Measurements from ENCODE around the gene TP63.

TP63 gene

DNA sequence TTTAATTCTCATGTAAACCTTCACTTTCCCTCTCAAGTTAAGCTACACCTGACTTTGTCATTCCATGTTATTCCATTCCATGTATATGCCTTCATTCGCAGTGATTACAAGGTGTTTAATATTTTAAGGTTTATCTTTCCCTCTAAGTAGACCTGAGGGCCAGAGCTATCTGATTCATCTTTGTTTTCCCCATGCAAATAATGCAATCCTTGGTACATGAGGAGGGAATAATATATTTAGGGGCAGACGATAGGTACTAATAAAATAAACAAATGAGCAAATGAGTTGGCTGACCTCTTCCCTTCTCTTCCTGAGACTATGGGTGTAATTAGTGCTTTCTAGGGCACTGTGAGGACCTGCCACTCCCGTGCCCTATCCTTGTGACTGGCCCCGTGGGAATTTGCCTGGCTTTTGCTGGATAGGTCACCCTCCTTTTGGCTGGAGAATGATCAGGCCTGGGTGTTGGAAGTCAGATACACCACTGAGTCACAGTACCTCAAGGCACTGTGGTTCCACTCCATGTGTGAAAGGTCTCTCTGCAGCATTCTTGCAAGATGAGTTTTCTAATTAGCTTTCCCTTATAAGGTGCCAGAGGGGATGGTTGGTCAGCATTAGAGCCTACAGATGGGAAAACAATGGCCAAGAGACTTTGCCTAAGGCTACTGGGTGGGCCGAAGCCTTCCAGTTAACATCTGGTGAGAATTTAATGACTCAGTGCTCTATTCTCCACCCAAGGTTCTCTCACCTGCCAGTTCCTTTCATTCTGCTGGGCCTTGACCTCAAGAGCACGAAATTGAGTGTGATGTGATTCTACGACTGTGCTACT is 306.3 kb downstream of the TP63 start:
- no peak for TF ChIP-seq TOX (CRISPR knock-in tag; IDR thresholded peaks at IDR 0.05; ENCODE audit: borderline replicate concordance)
- no peak for TF ChIP-seq ZNF565 (CRISPR knock-in tag; conservative IDR thresholded peaks at IDR 0.05; ENCODE audit: low read depth)
- no peak for TF ChIP-seq ZNF8 (CRISPR knock-in tag; IDR thresholded peaks at IDR 0.05)
- no peak for TF ChIP-seq PPARA (CRISPR knock-in tag; IDR thresholded peaks at IDR 0.05; ENCODE audit: borderline replicate concordance)
- TF ChIP-seq RARB (CRISPR knock-in tag; IDR thresholded peaks at IDR 0.05): no peak
- no peak for TF ChIP-seq ESRRG (CRISPR knock-in tag; IDR thresholded peaks at IDR 0.05)
- TF ChIP-seq, protein P1, sequence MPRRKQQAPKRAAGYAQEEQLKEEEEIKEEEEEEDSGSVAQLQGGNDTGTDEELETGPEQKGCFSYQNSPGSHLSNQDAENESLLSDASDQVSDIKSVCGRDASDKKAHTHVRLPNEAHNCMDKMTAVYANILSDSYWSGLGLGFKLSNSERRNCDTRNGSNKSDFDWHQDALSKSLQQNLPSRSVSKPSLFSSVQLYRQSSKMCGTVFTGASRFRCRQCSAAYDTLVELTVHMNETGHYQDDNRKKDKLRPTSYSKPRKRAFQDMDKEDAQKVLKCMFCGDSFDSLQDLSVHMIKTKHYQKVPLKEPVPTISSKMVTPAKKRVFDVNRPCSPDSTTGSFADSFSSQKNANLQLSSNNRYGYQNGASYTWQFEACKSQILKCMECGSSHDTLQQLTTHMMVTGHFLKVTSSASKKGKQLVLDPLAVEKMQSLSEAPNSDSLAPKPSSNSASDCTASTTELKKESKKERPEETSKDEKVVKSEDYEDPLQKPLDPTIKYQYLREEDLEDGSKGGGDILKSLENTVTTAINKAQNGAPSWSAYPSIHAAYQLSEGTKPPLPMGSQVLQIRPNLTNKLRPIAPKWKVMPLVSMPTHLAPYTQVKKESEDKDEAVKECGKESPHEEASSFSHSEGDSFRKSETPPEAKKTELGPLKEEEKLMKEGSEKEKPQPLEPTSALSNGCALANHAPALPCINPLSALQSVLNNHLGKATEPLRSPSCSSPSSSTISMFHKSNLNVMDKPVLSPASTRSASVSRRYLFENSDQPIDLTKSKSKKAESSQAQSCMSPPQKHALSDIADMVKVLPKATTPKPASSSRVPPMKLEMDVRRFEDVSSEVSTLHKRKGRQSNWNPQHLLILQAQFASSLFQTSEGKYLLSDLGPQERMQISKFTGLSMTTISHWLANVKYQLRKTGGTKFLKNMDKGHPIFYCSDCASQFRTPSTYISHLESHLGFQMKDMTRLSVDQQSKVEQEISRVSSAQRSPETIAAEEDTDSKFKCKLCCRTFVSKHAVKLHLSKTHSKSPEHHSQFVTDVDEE (CRISPR knock-in tag; IDR thresholded peaks at IDR 0.05): no peak
- TF ChIP-seq ZFP30 (CRISPR knock-in tag; IDR thresholded peaks at IDR 0.05): no peak
- no peak for TF ChIP-seq ZC3H10 (CRISPR knock-in tag; IDR thresholded peaks at IDR 0.05)
- TF ChIP-seq, protein P2, sequence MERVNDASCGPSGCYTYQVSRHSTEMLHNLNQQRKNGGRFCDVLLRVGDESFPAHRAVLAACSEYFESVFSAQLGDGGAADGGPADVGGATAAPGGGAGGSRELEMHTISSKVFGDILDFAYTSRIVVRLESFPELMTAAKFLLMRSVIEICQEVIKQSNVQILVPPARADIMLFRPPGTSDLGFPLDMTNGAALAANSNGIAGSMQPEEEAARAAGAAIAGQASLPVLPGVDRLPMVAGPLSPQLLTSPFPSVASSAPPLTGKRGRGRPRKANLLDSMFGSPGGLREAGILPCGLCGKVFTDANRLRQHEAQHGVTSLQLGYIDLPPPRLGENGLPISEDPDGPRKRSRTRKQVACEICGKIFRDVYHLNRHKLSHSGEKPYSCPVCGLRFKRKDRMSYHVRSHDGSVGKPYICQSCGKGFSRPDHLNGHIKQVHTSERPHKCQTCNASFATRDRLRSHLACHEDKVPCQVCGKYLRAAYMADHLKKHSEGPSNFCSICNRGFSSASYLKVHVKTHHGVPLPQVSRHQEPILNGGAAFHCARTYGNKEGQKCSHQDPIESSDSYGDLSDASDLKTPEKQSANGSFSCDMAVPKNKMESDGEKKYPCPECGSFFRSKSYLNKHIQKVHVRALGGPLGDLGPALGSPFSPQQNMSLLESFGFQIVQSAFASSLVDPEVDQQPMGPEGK (CRISPR knock-in tag; IDR thresholded peaks at IDR 0.05; ENCODE audit: borderline replicate concordance): no peak
- TF ChIP-seq ISL1 (CRISPR knock-in tag; IDR thresholded peaks at IDR 0.05): no peak
- TF ChIP-seq, protein P3, sequence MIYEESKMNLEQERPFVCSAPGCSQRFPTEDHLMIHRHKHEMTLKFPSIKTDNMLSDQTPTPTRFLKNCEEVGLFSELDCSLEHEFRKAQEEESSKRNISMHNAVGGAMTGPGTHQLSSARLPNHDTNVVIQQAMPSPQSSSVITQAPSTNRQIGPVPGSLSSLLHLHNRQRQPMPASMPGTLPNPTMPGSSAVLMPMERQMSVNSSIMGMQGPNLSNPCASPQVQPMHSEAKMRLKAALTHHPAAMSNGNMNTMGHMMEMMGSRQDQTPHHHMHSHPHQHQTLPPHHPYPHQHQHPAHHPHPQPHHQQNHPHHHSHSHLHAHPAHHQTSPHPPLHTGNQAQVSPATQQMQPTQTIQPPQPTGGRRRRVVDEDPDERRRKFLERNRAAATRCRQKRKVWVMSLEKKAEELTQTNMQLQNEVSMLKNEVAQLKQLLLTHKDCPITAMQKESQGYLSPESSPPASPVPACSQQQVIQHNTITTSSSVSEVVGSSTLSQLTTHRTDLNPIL (CRISPR knock-in tag; IDR thresholded peaks at IDR 0.05; ENCODE audit: low read depth): no peak
- no peak for TF ChIP-seq ZFP3 (CRISPR knock-in tag; IDR thresholded peaks at IDR 0.05)
- no peak for ATAC-seq

DNA sequence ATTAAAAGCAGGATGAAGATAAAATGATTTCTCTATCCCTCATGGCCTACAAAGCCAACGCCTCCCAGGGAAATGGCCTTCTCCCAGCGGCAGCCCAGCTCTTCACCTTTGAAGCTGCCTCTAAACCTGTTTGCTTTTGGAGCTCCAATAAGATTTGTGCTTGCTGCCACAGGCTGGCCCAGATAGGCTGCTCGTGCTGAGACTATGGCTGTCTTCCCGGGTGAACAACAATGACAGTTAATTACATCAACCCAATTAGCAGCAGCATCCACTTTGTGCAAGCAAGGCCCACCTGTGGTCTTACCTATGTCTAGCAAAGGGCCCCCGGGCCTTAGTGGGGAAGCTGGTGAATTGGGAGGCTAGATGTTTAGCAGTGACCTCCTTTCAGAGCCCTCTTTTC is 309.9 kb downstream of the TP63 start:
- TF ChIP-seq, protein P3 (CRISPR knock-in tag; IDR thresholded peaks at IDR 0.05; ENCODE audit: low read depth): no peak
- TF ChIP-seq, protein P2 (CRISPR knock-in tag; IDR thresholded peaks at IDR 0.05; ENCODE audit: borderline replicate concordance): no peak
- TF ChIP-seq ARNTL (CRISPR knock-in tag; IDR thresholded peaks at IDR 0.05; ENCODE audit: borderline replicate concordance, low read depth): no peak
- no peak for TF ChIP-seq CSDC2 (CRISPR knock-in tag; IDR thresholded peaks at IDR 0.05)
- no peak for TF ChIP-seq ZNF8 (CRISPR knock-in tag; IDR thresholded peaks at IDR 0.05)
- TF ChIP-seq ZFP30 (CRISPR knock-in tag; IDR thresholded peaks at IDR 0.05): no peak
- no peak for TF ChIP-seq SNAI2 (CRISPR knock-in tag; IDR thresholded peaks at IDR 0.05)
- no peak for TF ChIP-seq ZNF565 (CRISPR knock-in tag; conservative IDR thresholded peaks at IDR 0.05; ENCODE audit: low read depth)
- no peak for TF ChIP-seq TOX (CRISPR knock-in tag; IDR thresholded peaks at IDR 0.05; ENCODE audit: borderline replicate concordance)
- TF ChIP-seq ESRRG (CRISPR knock-in tag; IDR thresholded peaks at IDR 0.05): no peak
- TF ChIP-seq POU6F1 (CRISPR knock-in tag; IDR thresholded peaks at IDR 0.05; ENCODE audit: borderline replicate concordance, low read depth): no peak
- TF ChIP-seq CSRNP3 (CRISPR knock-in tag; IDR thresholded peaks at IDR 0.05): no peak
- no peak for TF ChIP-seq ZC3H10 (CRISPR knock-in tag; IDR thresholded peaks at IDR 0.05)
- no peak for TF ChIP-seq ZFP3 (CRISPR knock-in tag; IDR thresholded peaks at IDR 0.05)
- no peak for TF ChIP-seq TCF4 (CRISPR knock-in tag; IDR thresholded peaks at IDR 0.05; ENCODE audit: borderline replicate concordance)
- ATAC-seq: no peak

Data from SK-N-SH treated with all-trans-retinoic acid at 6 μM for 48 hours (cell line).